LNCaP clone FGC (cell line): Measurements from ENCODE around the gene FLNB.
"Not testable (repeated sequence)": the region's sequence is repeated elsewhere in the genome, so short reads cannot be mapped to it uniquely, and the experiment has no call there.

Source experiments
- DNase-seq: peaks from one replicate; pipeline ENCODE4 v3.0.0-alpha.2; 2011; ENCODE audit warnings: low read depth
- H3K4me3 ChIP-seq: 2 replicates; pipeline ENCODE4 v1.5.1; 2011; ENCODE audit warnings: mild to moderate bottlenecking, low read depth, low read length, control low read depth
- CTCF ChIP-seq: IDR thresholded peaks from 2 replicates; pipeline ENCODE4 v1.5.1; 2012; ENCODE audit warnings: mild to moderate bottlenecking; ENCODE audit not compliant: control insufficient read depth, insufficient read depth; ENCODE audit errors: extremely low read depth

The FLNB gene

GRCh38 chr3:58047826-58048225 lies 39.6 kb downstream of the FLNB start:
- no peak for DNase-seq
- no peak overlapping the region for H3K4me3 ChIP-seq
- no peak for TF ChIP-seq CTCF

- no peak overlapping the region for H3K4me3 ChIP-seq
- TF ChIP-seq CTCF: no peak
- no peak for DNase-seq
These were observed 40.1 kb downstream of the FLNB start for GRCh38 chr3:58048301-58048700.

- H3K4me3 ChIP-seq: no peak overlapping the region
- DNase-seq: peak; percentile 80
- no peak for TF ChIP-seq CTCF
These were observed 41.0 kb downstream of the FLNB start for GRCh38 chr3:58049143-58049785.

- DNase-seq: no peak
- TF ChIP-seq CTCF: no peak
- no peak overlapping the region for H3K4me3 ChIP-seq
These were observed 43.0 kb downstream of the FLNB start for GRCh38 chr3:58051196-58051595.

- not testable (repeated sequence) for DNase-seq, H3K4me3 ChIP-seq
These were observed 43.5 kb downstream of the FLNB start for GRCh38 chr3:58051658-58052261.

GRCh38 chr3:58052373-58053273 lies 44.4 kb downstream of the FLNB start:
- DNase-seq: no peak
- no peak for TF ChIP-seq CTCF
- H3K4me3 ChIP-seq: no peak overlapping the region

- no peak for TF ChIP-seq CTCF
- DNase-seq: no peak
- H3K4me3 ChIP-seq: no peak overlapping the region
These were observed 46.4 kb downstream of the FLNB start for GRCh38 chr3:58054652-58055051.
